PC-3 (cell line): ENCODE results near the gene CAND2. TPM values are rescaled to one million over a fixed set of nuclear protein-coding genes. Genes with fewer than 3 reads are reported as not detected.

Experiments used
- ATAC-seq: fragments of 200-7000 bp; cut with Tn5 transposase; 2 replicates; pipeline ENCODE4 v1.9.1; 2020; ENCODE audit warnings: mild to moderate bottlenecking, moderate library complexity
- BruUV-seq: library from RNA; stranded (reverse); fragments of 400-500 nt; replicated peaks from 2 replicates; lab custom pipeline; 2021; lab: Mats Ljungman, UMichigan
- CTCF ChIA-PET: fragments of 300-600 bp; sonication (Branson Sonifier 250); formaldehyde crosslinking; loops from one replicate; lab custom pipeline; 2022; ENCODE audit warnings: antibody characterized with exemption; lab: Charles Lee
- POLR2A ChIA-PET: fragments of 300-600 bp; sonication (Branson Sonifier 250); formaldehyde crosslinking; loops from one replicate; lab custom pipeline; 2022; ENCODE audit warnings: antibody characterized with exemption; ENCODE audit not compliant: unreplicated experiment; lab: Charles Lee
- DNase-seq: peaks from one replicate; pipeline ENCODE4 v3.0.0-alpha.2; 2015
- H2AFZ ChIP-seq: fragments of 300-600 bp; sonication (generic); 2 replicates; pipeline ENCODE4 v1.6.0; 2016; ENCODE audit warnings: antibody characterized with exemption, low read length
- H3F3A ChIP-seq: fragments of 300-600 bp; sonication (generic); one replicate; pipeline ENCODE4 v1.6.0; 2017; ENCODE audit warnings: antibody characterized with exemption, low read length, control low read depth, mild to moderate bottlenecking; ENCODE audit not compliant: unreplicated experiment
- H3K27ac ChIP-seq: fragments of 300-600 bp; sonication (generic); 2 replicates; pipeline ENCODE4 v1.5.1; 2016; ENCODE audit warnings: mild to moderate bottlenecking, low read length
- H3K27me3 ChIP-seq: fragments of 300-600 bp; sonication (generic); 2 replicates; pipeline ENCODE4 v1.6.1; 2016; ENCODE audit warnings: low read length, mixed read lengths
- H3K36me3 ChIP-seq: fragments of 300-600 bp; sonication (generic); 2 replicates; pipeline ENCODE4 v1.6.1; 2016; ENCODE audit warnings: low read depth, mixed run types, low read length, mixed read lengths
- H3K4me1 ChIP-seq: fragments of 300-600 bp; sonication (generic); 2 replicates; pipeline ENCODE4 v1.5.1; 2016; ENCODE audit warnings: low read length; ENCODE audit not compliant: insufficient read depth
- H3K4me2 ChIP-seq: fragments of 300-600 bp; sonication (generic); 2 replicates; pipeline ENCODE4 v1.6.0; 2016; ENCODE audit warnings: low read length
- H3K4me3 ChIP-seq: fragments of 300-600 bp; sonication (generic); 2 replicates; pipeline ENCODE4 v1.5.1; 2016; ENCODE audit warnings: mild to moderate bottlenecking, low read length, mixed read lengths
- H3K79me2 ChIP-seq: fragments of 300-600 bp; sonication (generic); 2 replicates; pipeline ENCODE4 v1.6.1; 2017; ENCODE audit warnings: low read length, mixed read lengths
- H3K9ac ChIP-seq: fragments of 300-600 bp; sonication (generic); 2 replicates; pipeline ENCODE4 v1.6.0; 2016; ENCODE audit warnings: mild to moderate bottlenecking, low read length
- H3K9me2 ChIP-seq: fragments of 300-600 bp; sonication (generic); replicated peaks from 2 replicates; pipeline ENCODE4 v1.6.1; 2016; ENCODE audit warnings: mixed run types, low read length, mixed read lengths
- H3K9me3 ChIP-seq: fragments of 300-600 bp; sonication (generic); 2 replicates; pipeline ENCODE4 v1.6.1; 2016; ENCODE audit warnings: low read length, mixed read lengths
- H4K20me1 ChIP-seq: fragments of 300-600 bp; sonication (generic); 2 replicates; pipeline ENCODE4 v1.6.1; 2016; ENCODE audit warnings: low read length, mixed read lengths
- CTCF ChIP-seq: fragments of 300-600 bp; sonication (generic); conservative IDR thresholded peaks from 2 replicates; pipeline ENCODE4 v1.5.1; 2017; ENCODE audit warnings: antibody characterized with exemption, low read depth, mild to moderate bottlenecking, low read length
- EZH2 ChIP-seq: fragments of 300-600 bp; sonication (generic); IDR thresholded peaks from one replicate; pipeline ENCODE4 v1.6.1; 2017; ENCODE audit warnings: antibody characterized with exemption, mild to moderate bottlenecking, low read length; ENCODE audit not compliant: unreplicated experiment
- EZH2phosphoT487 ChIP-seq: fragments of 300-600 bp; sonication (generic); IDR thresholded peaks from 2 replicates; pipeline ENCODE4 v1.6.1; 2018; ENCODE audit warnings: mild to moderate bottlenecking, antibody characterized with exemption, low read length, borderline replicate concordance
- intact Hi-C: fragments of 100-400 bp; cut with micrococcal nuclease; formaldehyde crosslinking; loops from 2 replicates; pipeline ENCODE4 v1.9.0; 2023
- total RNA-seq: library from RNA; depleted of rRNA; stranded (reverse); fragments of >200 nt; gene quantifications from 2 replicates; pipeline ENCODE4 v1.2.3, GENCODE V29; 2014

The CAND2 gene
- total RNA-seq, 1 experiment from 2014 or later, result 4.8 TPM

GRCh38 chr3:12753275-12754028 lies 43.0 kb upstream of the CAND2 start:
- H3K4me2 ChIP-seq, result peak overlapping the region; percentile 48
- no peaks in the 10 kb centered on the region for H3K9me2 ChIP-seq
- H3K27ac ChIP-seq, result peak overlapping the region; percentile 87
- DNase-seq, result peak; percentile 97
- BruUV-seq, result no TSS peak
- H3F3A ChIP-seq, result no peaks in the 10 kb centered on the region
- intact Hi-C loops, result no loop called here
- H3K4me1 ChIP-seq, result peaks cover 63% of the 10 kb centered on the region
- no peaks in the 10 kb centered on the region for H4K20me1 ChIP-seq
- H3K79me2 ChIP-seq, result peaks cover 22% of the 10 kb centered on the region
- no peaks in the 10 kb centered on the region for H3K9me3 ChIP-seq
- H3K4me3 ChIP-seq, result no peak overlapping the region
- no peak overlapping the region for H2AFZ ChIP-seq
- no peaks in the 10 kb centered on the region for H3K27me3 ChIP-seq
- ChIA-PET CTCF (interaction anchor here (0.7 kb wide), 1 partner anchor 57 kb away, joined by 3 read pairs; no protein-coding TSS in a partner anchor), POLR2A (interaction anchor here (0.6 kb wide), 1 partner anchor 208 kb away, joined by 3 read pairs; no protein-coding TSS in a partner anchor)
- peak; percentile 67 for ATAC-seq
- H3K36me3 ChIP-seq, result no peaks in the 10 kb centered on the region
- TF ChIP-seq EZH2phosphoT487 (no peak), CTCF (no peak), EZH2 (no peak)
- H3K9ac ChIP-seq, result peak overlapping the region; percentile 70

- intact Hi-C loops, result no loop called here
- no peaks in the 10 kb centered on the region for H3K27me3 ChIP-seq
- no peaks in the 10 kb centered on the region for H3K9me2 ChIP-seq
- no peak overlapping the region for H3K4me3 ChIP-seq
- ChIA-PET CTCF (interaction anchor here (0.7 kb wide), 1 partner anchor 48 kb away, joined by 3 read pairs; no protein-coding TSS in a partner anchor), POLR2A (interaction anchor here (0.6 kb wide), 1 partner anchor 45 kb away, joined by 4 read pairs; no protein-coding TSS in a partner anchor)
- peak overlapping the region; percentile 70 for H3K9ac ChIP-seq
- no TSS peak for BruUV-seq
- TF ChIP-seq CTCF (no peak), EZH2 (no peak), EZH2phosphoT487 (no peak)
- H3F3A ChIP-seq, result no peaks in the 10 kb centered on the region
- no peaks in the 10 kb centered on the region for H4K20me1 ChIP-seq
- no peaks in the 10 kb centered on the region for H3K36me3 ChIP-seq
- H2AFZ ChIP-seq, result no peak overlapping the region
- 0 out of 2 replicates have a peak overlapping the region, but pooled peaks have one; percentile 10 for H3K4me2 ChIP-seq
- peaks cover 22% of the 10 kb centered on the region for H3K79me2 ChIP-seq
- H3K9me3 ChIP-seq, result no peaks in the 10 kb centered on the region
- H3K4me1 ChIP-seq, result peaks cover 71% of the 10 kb centered on the region
- DNase-seq, result no peak
- peak overlapping the region; percentile 87 for H3K27ac ChIP-seq
- no peak for ATAC-seq
These were observed 42.2 kb upstream of the CAND2 start for GRCh38 chr3:12754313-12754712.

DNA sequence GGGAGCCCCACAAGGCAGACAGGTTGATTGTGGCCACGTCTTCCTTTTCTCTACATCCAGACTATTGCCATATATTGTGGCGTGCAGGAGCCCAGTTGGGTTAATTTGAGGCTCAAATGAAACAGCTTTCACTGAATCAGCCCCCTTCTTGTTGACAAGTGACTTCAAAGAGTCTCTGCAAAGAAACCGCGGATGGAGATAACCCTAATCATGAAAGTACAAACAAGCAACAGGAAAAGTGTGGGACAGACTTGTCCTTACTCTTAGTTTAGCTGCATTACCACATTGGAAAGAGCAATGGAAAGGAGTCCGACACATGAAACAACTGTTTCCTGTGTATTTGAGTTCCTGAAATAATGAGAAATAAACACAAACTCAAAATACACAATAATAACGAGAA lies 40.7 kb upstream of the CAND2 start:
- no peak for ATAC-seq
- H3K79me2 ChIP-seq, result peaks cover 22% of the 10 kb centered on the region

More for the DNA sequence above, 40.7 kb upstream of the CAND2 start:
- H2AFZ ChIP-seq, result no peak overlapping the region
- H3K27me3 ChIP-seq, result no peaks in the 10 kb centered on the region
- intact Hi-C loops, result no loop called here
- no peaks in the 10 kb centered on the region for H3K9me3 ChIP-seq
- no peaks in the 10 kb centered on the region for H3K36me3 ChIP-seq
- BruUV-seq, result no TSS peak
- TF ChIP-seq EZH2 (no peak), EZH2phosphoT487 (no peak), CTCF (no peak)
- H4K20me1 ChIP-seq, result no peaks in the 10 kb centered on the region
- H3K27ac ChIP-seq, result no peak overlapping the region
- ChIA-PET CTCF (no interaction called here), POLR2A (no interaction called here)
- no peak overlapping the region for H3K4me3 ChIP-seq
- no peaks in the 10 kb centered on the region for H3F3A ChIP-seq
- peaks cover 68% of the 10 kb centered on the region for H3K4me1 ChIP-seq
- no peak overlapping the region for H3K9ac ChIP-seq
- no peak for DNase-seq
- no peak overlapping the region for H3K4me2 ChIP-seq
- H3K9me2 ChIP-seq, result no peaks in the 10 kb centered on the region
